ENCODE results near the gene TMEM256. TPM values are rescaled to one million over a fixed set of nuclear protein-coding genes. Genes with fewer than 3 reads are reported as not detected.
A peak's percentile ranks its signal among the peaks of the same experiment; 100 is the strongest.

Gene TMEM256
- total RNA-seq (2021; fragmentation: NEBNext Ultra II Directional; extraction: Animal tissue kit (Norgen Biotek cat#: 25700)) (97.0 and 104 TPM in 2 replicates), polyA plus RNA-seq (2011; rRNA removed) (350 and 405 TPM in 2 replicates), polyA minus RNA-seq (2011; rRNA and poly(A)+ RNA removed) (34.3 and 40.5 TPM in 2 replicates)
- 220 TPM for polyA plus RNA-seq (2011; cell fraction: cytosol; rRNA removed)
- 276 TPM for polyA plus RNA-seq (2011; cell fraction: nucleus; rRNA removed)
- 111 to 176 TPM (median 170 TPM) in 4 replicates for polyA plus RNA-seq (2012, experiment 1 of 2)
- polyA plus RNA-seq (2012, experiment 2 of 2), result 458 TPM
- 212 TPM for polyA plus RNA-seq (2013, experiment 1 of 2)
- 207 TPM for polyA plus RNA-seq (2013, experiment 2 of 2)
- polyA minus RNA-seq (2011; cell fraction: cytosol; rRNA and poly(A)+ RNA removed), result 33.0 TPM
- polyA minus RNA-seq (2011; cell fraction: nucleus; rRNA and poly(A)+ RNA removed), result 34.0 TPM
- long read RNA-seq, experiment 1, transcript TMEM256-201 (4 exons, 486 nt), result major isoform, 90 of 99 reads
- long read RNA-seq, experiment 1, partial matches to known transcripts, result 1 of 99 reads
- long read RNA-seq, experiment 1, other reads (novel, unspliced or antisense), result 7 of 99 reads
- long read RNA-seq, experiment 2, partial matches to known transcripts, result 1 of 1 reads
- long read RNA-seq, experiment 2, other reads (novel, unspliced or antisense), result 0 of 1 reads

GRCh38 chr17:7403977-7404736 is at the start of gene TMEM256:
TSS of gene TMEM256 (minus strand) at chr17:7404097. CDS start at chr17:7404084, 13 bp downstream.
- H4K91ac ChIP-seq (replicated peaks; ENCODE audit: insufficient read length, low read length), result no peak within 1 kb of the TSS
- POLR2A ChIA-PET (ENCODE audit: partially characterized antibody), result interaction anchor here (0.7 to 8.2 kb wide), 25 partner anchors 10 to 190 kb away, joined by 3 to 66 read pairs (median 4); partner anchors contain the start of genes ACAP1, CHRNB1, FGF11 and KCTD11
- no peak for TF ChIP-seq JUN (IDR thresholded peaks at IDR 0.05; ENCODE audit: low read depth, low read length)
- TF ChIP-seq TAF1 (IDR thresholded peaks at IDR 0.05; ENCODE audit: low read depth, low read length), result peak; percentile 92
- TF ChIP-seq GTF2F1 (IDR thresholded peaks at IDR 0.05; ENCODE audit: borderline replicate concordance, low read depth, low read length), result peak; percentile 64; the same call in 1 of the 2 replicates
- TF ChIP-seq BRCA1 (IDR thresholded peaks at IDR 0.05; ENCODE audit: low read depth, low read length), result peak; percentile 64
- no peak; the same call in 1 of the 2 replicates for TF ChIP-seq JUND (IDR thresholded peaks at IDR 0.05; ENCODE audit: low read length)
- peak; percentile 93 for TF ChIP-seq TBP (IDR thresholded peaks at IDR 0.05; ENCODE audit: low read depth, low read length)
- TF ChIP-seq CREB1 (IDR thresholded peaks at IDR 0.05), result peak; percentile 63; the same call in 1 of the 2 replicates
- TF ChIP-seq KDM5A (IDR thresholded peaks at IDR 0.05; ENCODE audit: low read length), result peak; percentile 73

More at GRCh38 chr17:7403977-7404736, at the start of gene TMEM256:
- no peak within 1 kb of the TSS for H3K23ac ChIP-seq (ENCODE audit: insufficient read length)
- CTCF ChIA-PET (ENCODE audit: partially characterized antibody), result interaction anchor here (0.8 to 3.5 kb wide), 10 partner anchors 9 to 157 kb away, joined by 3 to 26 read pairs (median 5); partner anchors contain the start of genes TMEM102, TMEM95 and TNK1
- peak within 1 kb of the TSS; percentile 90 to 97 for H3K4me2 ChIP-seq (ENCODE audit: insufficient read depth in 1 of 2, low read depth in 2 of 2, low read length in 2 of 2)
- peak within 1 kb of the TSS; percentile 81; the same call in 1 of the 2 replicates for H3K27ac ChIP-seq (ENCODE audit: low read depth, low read length)
- peaks cover 0 to 8% of the 10 kb centered on the region in 2 experiments; a peak in 1 of 4 replicates for H3K79me2 ChIP-seq (ENCODE audit: control insufficient read depth in 1 of 2, insufficient read depth in 2 of 2, low read length in 2 of 2)
- no peak within 1 kb of the TSS for H2BK20ac ChIP-seq (ENCODE audit: low read length)
- peak within 1 kb of the TSS; percentile 96 for H3K18ac ChIP-seq (ENCODE audit: extremely low read depth, low read length)
- peaks cover 15% of the 10 kb centered on the region; the same call in 1 of the 2 replicates for H3K23me2 ChIP-seq (ENCODE audit: low read depth, low read length)
- no peak within 1 kb of the TSS for H2AFZ ChIP-seq (ENCODE audit: low read length)
- peaks cover 0 to 15% (median 11%) of the 10 kb centered on the region in 4 experiments; a peak in 5 of 7 replicates for H3K4me1 ChIP-seq (replicated peaks in 1 of 4; ENCODE audit: control insufficient read depth in 3 of 4, insufficient read depth in 4 of 4, low read length in 3 of 4)
- FAIRE-seq (peak; percentile 95), DNase-seq (ENCODE audit: low read depth in 1 of 2, low spot score in 2 of 2) (peak; percentile 96 to 99)
- peak within 1 kb of the TSS; percentile 79 for H4K5ac ChIP-seq (ENCODE audit: insufficient read length, low read depth, low read length)
- H3K9me3 ChIP-seq (ENCODE audit: insufficient read depth in 2 of 2, low read depth in 1 of 2, low read length in 1 of 2), result no peaks in the 10 kb centered on the region
- H3K36me3 ChIP-seq (ENCODE audit: control insufficient read depth in 2 of 4, insufficient read depth in 4 of 4, low read length in 3 of 4), result peaks cover 0 to 10% (median 4%) of the 10 kb centered on the region in 4 experiments; a peak in 5 of 8 replicates
- no peak within 1 kb of the TSS for H2BK120ac ChIP-seq (replicated peaks; ENCODE audit: low read depth, low read length)
- WGBS, 2 experiments (ENCODE audit: extremely low coverage in 1 of 2, insufficient coverage in 1 of 2, insufficient read length in 1 of 2, insufficient replicate concordance in 2 of 2, low coverage in 1 of 2, low lambda C conversion rate in 2 of 2, missing lambda C conversion rate in 1 of 2), result 2% methylated on average over 40 of the region's 49 CpGs; no CpG with 5 or more reads in 1 of the 2 experiments
- peak within 1 kb of the TSS; percentile 21 for H3K14ac ChIP-seq (ENCODE audit: insufficient read length)
- no peak within 1 kb of the TSS for H2BK15ac ChIP-seq (ENCODE audit: low read length)
- H4K20me1 ChIP-seq (replicated peaks in 1 of 2; ENCODE audit: control insufficient read depth in 1 of 2, insufficient read depth in 2 of 2, low read length in 2 of 2), result peaks cover 0 to 8% of the 10 kb centered on the region in 2 experiments
- no peak within 1 kb of the TSS; the same call in 1 of the 2 replicates for H4K8ac ChIP-seq (ENCODE audit: extremely low read depth, insufficient read depth, low read length)
- no peaks in the 10 kb centered on the region; a peak in 1 of 7 replicates for H3K27me3 ChIP-seq (replicated peaks in 1 of 4; ENCODE audit: control insufficient read depth in 3 of 4, extremely low read depth in 1 of 4, insufficient read depth in 3 of 4, low read length in 3 of 4)
- H3K9ac ChIP-seq (replicated peaks in 1 of 4; ENCODE audit: extremely low read depth in 1 of 4, low read depth in 3 of 4, low read length in 3 of 4), result peak within 1 kb of the TSS; percentile 34 to 61 (median 47)
- peaks cover 5% of the 10 kb centered on the region for H3K79me1 ChIP-seq (ENCODE audit: low read depth, low read length)
- H2BK12ac ChIP-seq (ENCODE audit: low read depth, low read length), result no peak within 1 kb of the TSS
- peak within 1 kb of the TSS; percentile 76 for H2BK5ac ChIP-seq (ENCODE audit: low read depth, low read length)
- H2AK5ac ChIP-seq (ENCODE audit: low read depth, low read length), result peak within 1 kb of the TSS; percentile 75; the same call in 1 of the 2 replicates
- peak within 1 kb of the TSS; percentile 91 for H3K56ac ChIP-seq (replicated peaks; ENCODE audit: insufficient read length, low read depth, low read length)
- peak within 1 kb of the TSS; percentile 5 for H3K4ac ChIP-seq (replicated peaks; ENCODE audit: insufficient read length, low read depth, low read length)
- peak within 1 kb of the TSS; percentile 72 to 94 (median 81) for H3K4me3 ChIP-seq (ENCODE audit: extremely low read depth in 1 of 4, insufficient read depth in 2 of 4, low read depth in 3 of 4, low read length in 4 of 4)

All from H1 (cell line).